Colonic mucosa (tissue), 4 donors: ENCODE results near the gene MEA1. TPM values are rescaled to one million over a fixed set of nuclear protein-coding genes. Genes with fewer than 3 reads are reported as not detected.

ENCODE experiments used
- DNase-seq: peaks from one replicate; pipeline ENCODE4 v3.0.0-alpha.2; 2020
- H3K27ac ChIP-seq: fragments of 200-600 bp; one replicate; pipeline ENCODE4 v1.8.0; 2021
- H3K27me3 ChIP-seq: fragments of 200-600 bp; one replicate; pipeline ENCODE4 v1.8.0; 2021
- H3K36me3 ChIP-seq: fragments of 200-600 bp; one replicate; pipeline ENCODE4 v1.8.0; 2021
- H3K4me1 ChIP-seq: fragments of 200-600 bp; one replicate; pipeline ENCODE4 v1.8.0; 2021; ENCODE audit warnings: mild to moderate bottlenecking
- H3K4me3 ChIP-seq: fragments of 200-600 bp; one replicate; pipeline ENCODE4 v1.8.0; 2021
- H3K9ac ChIP-seq, 2 donors: one replicate each; pipeline ENCODE4 v1.7.0; 2013; ENCODE audit warnings: control low read depth in 2 of 2, low read depth in 2 of 2, low read length in 2 of 2
- H3K9me3 ChIP-seq: fragments of 200-600 bp; one replicate; pipeline ENCODE4 v1.8.0; 2021
- CTCF ChIP-seq: fragments of 200-600 bp; IDR thresholded peaks from one replicate; pipeline ENCODE4 v1.8.0; 2022; ENCODE audit warnings: antibody characterized with exemption, mild to moderate bottlenecking
- intact Hi-C: fragments of 100-400 bp; cut with DNase I; formaldehyde crosslinking; loops from one replicate; pipeline ENCODE4 v1.14.1; 2022
- total RNA-seq, 2 donors: library from RNA; stranded (reverse); fragmentation: NEBNext Ultra II Directional in 1 of 2; extraction: Animal tissue kit (Norgen Biotek cat#: 25700) in 1 of 2; gene quantifications; one replicate each; pipeline ENCODE4 v1.2.1, GENCODE V29; 2021
- donor health status: healthy.
- donor health status: DM: no; HTN: no; CAD: no.
- donor health status: DM: no; HTN: no; CAD: no.

MEA1 gene
- total RNA-seq, 2 donors from 2014 or later: 43.7 to 54.5 TPM

- intact Hi-C loops: no loop called here
- no peak for DNase-seq
- H3K36me3 ChIP-seq: no peaks in the 10 kb centered on the region
Measured at GRCh38 chr6:42963179-42963854, 50.4 kb downstream of the MEA1 start.

GRCh38 chr6:42962502-42963178, 51.1 kb downstream of the MEA1 start:
- H3K9ac ChIP-seq: no peak overlapping the region
- no peak overlapping the region for H3K27ac ChIP-seq
- no peak for DNase-seq
- H3K36me3 ChIP-seq: no peaks in the 10 kb centered on the region
- no peaks in the 10 kb centered on the region for H3K27me3 ChIP-seq
- no peak overlapping the region for H3K4me3 ChIP-seq
- H3K9me3 ChIP-seq: no peaks in the 10 kb centered on the region
- H3K4me1 ChIP-seq: peaks cover 4% of the 10 kb centered on the region
- no peak for TF ChIP-seq CTCF
- intact Hi-C loops: no loop called here

More at GRCh38 chr6:42963179-42963854, 50.4 kb downstream of the MEA1 start:
- Histone ChIP-seq H3K4me1 (peaks cover 4% of the 10 kb centered on the region), H3K9me3 (no peaks in the 10 kb centered on the region), H3K27ac (no peak overlapping the region), H3K27me3 (no peaks in the 10 kb centered on the region), H3K4me3 (no peak overlapping the region), H3K9ac (no peak overlapping the region)
- no peak for TF ChIP-seq CTCF

DNA sequence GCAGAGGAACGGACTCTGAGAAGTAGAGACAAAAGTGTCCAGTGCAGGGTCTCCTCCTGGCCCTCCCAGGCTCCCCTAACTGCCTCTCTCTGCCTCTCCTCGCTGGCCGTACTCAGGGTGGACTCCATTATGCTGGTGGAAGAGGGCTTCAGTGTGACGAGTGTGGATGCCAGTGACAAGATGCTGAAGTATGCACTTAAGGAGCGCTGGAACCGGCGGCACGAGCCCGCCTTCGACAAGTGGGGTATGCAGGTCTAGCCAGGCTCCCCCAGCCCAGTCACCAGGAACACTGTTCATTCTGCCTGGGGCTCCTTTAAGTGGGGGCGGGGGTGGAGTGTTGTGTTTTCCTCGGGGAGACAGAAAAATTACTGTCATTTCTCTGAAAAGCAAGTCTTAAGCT, 51.6 kb downstream of the MEA1 start:
- no peak overlapping the region for H3K9ac ChIP-seq
- no peak for TF ChIP-seq CTCF
- H3K4me3 ChIP-seq: no peak overlapping the region
- no peaks in the 10 kb centered on the region for H3K36me3 ChIP-seq
- no peaks in the 10 kb centered on the region for H3K9me3 ChIP-seq
- H3K4me1 ChIP-seq: peaks cover 4% of the 10 kb centered on the region
- no peaks in the 10 kb centered on the region for H3K27me3 ChIP-seq
- no peak for DNase-seq
- intact Hi-C loops: no loop called here
- no peak overlapping the region for H3K27ac ChIP-seq

Other genes with a start within 250 kb of the MEA1 start
- gene BICRAL, start 231.9 kb downstream of the MEA1 start, total RNA-seq: 10 to 100 TPM; 11.5 to 15.3 TPM
- 10 to 100 TPM; 46.4 to 67.4 TPM for gene RPL7L1, start 134.3 kb downstream of the MEA1 start, total RNA-seq
- not detected for gene PTCRA, start 97.9 kb downstream of the MEA1 start, total RNA-seq
- gene CNPY3, start 84.5 kb downstream of the MEA1 start, total RNA-seq: 10 to 100 TPM; 31.1 to 47.9 TPM
- under 1 TPM in 1 of 2 donors, not detected in 1; 0.96 TPM for gene GNMT, start 53.2 kb downstream of the MEA1 start, total RNA-seq
- gene PEX6, start 34.8 kb downstream of the MEA1 start, total RNA-seq: 10 to 100 TPM; 23.3 to 40.3 TPM
- 10 to 100 TPM; 38.5 to 49.7 TPM for gene PPP2R5D, start 29.4 kb downstream of the MEA1 start, total RNA-seq
- gene KLHDC3, start 303 bp upstream of the MEA1 start, total RNA-seq: 10 to 100 TPM; 62.4 to 73.9 TPM
- 10 to 100 TPM; 35.5 to 61.4 TPM for gene RRP36, start 7.7 kb upstream of the MEA1 start, total RNA-seq
- 10 to 100 TPM; 13.7 to 15.3 TPM for gene CUL7, start 39.9 kb upstream of the MEA1 start, total RNA-seq
- gene MRPL2, start 45.5 kb upstream of the MEA1 start, total RNA-seq: 100 to 1,000 TPM in 1 of 2 donors, 10 to 100 TPM in 1; 73.2 to 112 TPM
- gene KLC4, start 45.7 kb upstream of the MEA1 start, total RNA-seq: 100 to 1,000 TPM in 1 of 2 donors, 10 to 100 TPM in 1; 98.8 to 101 TPM
- gene PTK7, start 62.4 kb upstream of the MEA1 start, total RNA-seq: 10 to 100 TPM; 15.1 to 15.9 TPM
- 10 to 100 TPM; 24.8 to 37.6 TPM for gene SRF, start 157.3 kb upstream of the MEA1 start, total RNA-seq
- 10 to 100 TPM; 23.4 to 36.9 TPM for gene CUL9, start 168.2 kb upstream of the MEA1 start, total RNA-seq
- gene DNPH1, start 215.5 kb upstream of the MEA1 start, total RNA-seq: 10 to 100 TPM; 76.8 to 99.4 TPM
- 1 to 10 TPM in 1 of 2 donors, under 1 TPM in 1; 0.48 to 1.0 TPM for gene TTBK1, start 229.5 kb upstream of the MEA1 start, total RNA-seq